Ascending aorta (tissue), 2 donors: ENCODE data around the gene LARP6. TPM values are rescaled to one million over a fixed set of nuclear protein-coding genes. Genes with fewer than 3 reads are reported as not detected.
A peak's percentile ranks its signal among the peaks of the same experiment; 100 is the strongest.

ENCODE experiments used
- DNase-seq, 2 donors: peaks; one replicate each; pipeline ENCODE4 v3.0.0-alpha.2; 2019; ENCODE audit warnings: low spot score in 2 of 2
- H3K27ac ChIP-seq, 2 donors: fragments of 200-600 bp; sonication (generic); one replicate each; pipeline ENCODE4 v1.5.1; 2016 to 2017; ENCODE audit warnings: mild to moderate bottlenecking in 1 of 2
- H3K27me3 ChIP-seq: fragments of 200-600 bp; sonication (generic); one replicate; pipeline ENCODE4 v1.5.1; 2017
- H3K36me3 ChIP-seq, 2 donors: fragments of 200-600 bp; sonication (generic); one replicate each; pipeline ENCODE4 v1.5.1; 2016
- H3K4me1 ChIP-seq, 2 donors: fragments of 200-600 bp; sonication (generic); one replicate each; pipeline ENCODE4 v1.5.1; 2016 to 2017; ENCODE audit warnings: mild to moderate bottlenecking in 1 of 2
- H3K4me3 ChIP-seq, 2 donors: fragments of 200-600 bp; sonication (generic); one replicate each; pipeline ENCODE4 v1.5.1; 2016 to 2017; ENCODE audit warnings: mild to moderate bottlenecking in 1 of 2
- H3K9me3 ChIP-seq, 2 donors: fragments of 200-600 bp; sonication (generic); one replicate each; pipeline ENCODE4 v1.5.1; 2016
- intact Hi-C: fragments of 100-400 bp; cut with DNase I; formaldehyde crosslinking; loops from one replicate; pipeline ENCODE4 v1.15.1; 2023
- total RNA-seq: library from RNA; depleted of rRNA; stranded (reverse); fragments of >200 nt; gene quantifications from one replicate; pipeline ENCODE4 v1.1.0, GENCODE V29; 2016
- TF ChIP-seq, protein P1 (sequence below), 3 experiments: fragments of 200-600 bp in 2 of 3; fragments of 450-650 bp in 1 of 3; sonication (generic) in 2 of 3; IDR thresholded peaks; one replicate each; pipeline ENCODE4 v1.5.1; 2016 to 2019; ENCODE audit warnings: antibody characterized with exemption in 3 of 3, mild to moderate bottlenecking in 1 of 3, moderate library complexity in 1 of 3

LARP6 gene
- total RNA-seq, 1 donor from 2014 or later = 18.7 TPM

GRCh38 chr15:70835415-70835814 lies 18.5 kb downstream of the LARP6 start:
- intact Hi-C loops = no loop called here
- no peaks in the 10 kb centered on the region for H3K9me3 ChIP-seq
- H3K4me3 ChIP-seq = no peak overlapping the region
- H3K36me3 ChIP-seq = peaks cover 20 to 35% of the 10 kb centered on the region in 2 donors
- peak in 1 of 2 donors; percentile 91 for DNase-seq
- H3K27ac ChIP-seq = peak overlapping the region; percentile 86 to 91
- H3K4me1 ChIP-seq = peaks cover 11 to 34% of the 10 kb centered on the region in 2 donors
- no peaks in the 10 kb centered on the region for H3K27me3 ChIP-seq
- TF ChIP-seq, protein P1, sequence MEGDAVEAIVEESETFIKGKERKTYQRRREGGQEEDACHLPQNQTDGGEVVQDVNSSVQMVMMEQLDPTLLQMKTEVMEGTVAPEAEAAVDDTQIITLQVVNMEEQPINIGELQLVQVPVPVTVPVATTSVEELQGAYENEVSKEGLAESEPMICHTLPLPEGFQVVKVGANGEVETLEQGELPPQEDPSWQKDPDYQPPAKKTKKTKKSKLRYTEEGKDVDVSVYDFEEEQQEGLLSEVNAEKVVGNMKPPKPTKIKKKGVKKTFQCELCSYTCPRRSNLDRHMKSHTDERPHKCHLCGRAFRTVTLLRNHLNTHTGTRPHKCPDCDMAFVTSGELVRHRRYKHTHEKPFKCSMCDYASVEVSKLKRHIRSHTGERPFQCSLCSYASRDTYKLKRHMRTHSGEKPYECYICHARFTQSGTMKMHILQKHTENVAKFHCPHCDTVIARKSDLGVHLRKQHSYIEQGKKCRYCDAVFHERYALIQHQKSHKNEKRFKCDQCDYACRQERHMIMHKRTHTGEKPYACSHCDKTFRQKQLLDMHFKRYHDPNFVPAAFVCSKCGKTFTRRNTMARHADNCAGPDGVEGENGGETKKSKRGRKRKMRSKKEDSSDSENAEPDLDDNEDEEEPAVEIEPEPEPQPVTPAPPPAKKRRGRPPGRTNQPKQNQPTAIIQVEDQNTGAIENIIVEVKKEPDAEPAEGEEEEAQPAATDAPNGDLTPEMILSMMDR (IDR thresholded peaks at IDR 0.05) = no peak

DNA sequence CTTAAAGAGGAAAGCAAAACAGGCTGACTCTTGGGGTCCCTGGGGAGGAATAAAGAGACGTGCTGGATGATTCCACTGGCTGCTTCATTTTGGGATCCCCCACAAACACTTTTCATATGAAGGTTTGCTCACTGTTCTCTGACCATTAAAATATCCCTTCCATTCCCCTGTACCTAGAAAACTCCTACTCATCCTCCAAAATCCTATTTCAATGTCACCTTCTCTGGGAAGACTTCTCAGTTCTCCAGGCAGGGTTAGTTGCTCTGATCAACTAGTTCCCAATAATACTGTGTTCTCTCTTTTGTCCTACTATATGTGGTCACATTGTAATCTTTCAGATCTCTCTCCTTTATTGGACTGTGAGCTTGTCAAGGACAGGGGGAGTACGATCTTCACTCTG lies 19.0 kb downstream of the LARP6 start:
- Histone ChIP-seq H3K36me3 (peaks cover 20 to 35% of the 10 kb centered on the region in 2 donors), H3K4me3 (no peak overlapping the region), H3K9me3 (no peaks in the 10 kb centered on the region), H3K4me1 (peaks cover 11 to 34% of the 10 kb centered on the region in 2 donors), H3K27me3 (no peaks in the 10 kb centered on the region), H3K27ac (peak overlapping the region; percentile 86 to 91)
- TF ChIP-seq, protein P1 (IDR thresholded peaks at IDR 0.05) = no peak
- intact Hi-C loops = loop anchor here (1.0 kb wide), 1 partner anchor 18 kb away; no protein-coding TSS in a partner anchor
- DNase-seq = no peak

GRCh38 chr15:70833861-70834765 lies 19.8 kb downstream of the LARP6 start:
- H3K27ac ChIP-seq = peak overlapping the region; percentile 86 to 91
- intact Hi-C loops = loop anchor here (1.0 kb wide), 1 partner anchor 19 kb away; no protein-coding TSS in a partner anchor
- H3K27me3 ChIP-seq = no peaks in the 10 kb centered on the region
- H3K9me3 ChIP-seq = no peaks in the 10 kb centered on the region
- TF ChIP-seq, protein P1 (IDR thresholded peaks at IDR 0.05) = no peak
- peak in 1 of 2 donors; percentile 65 for DNase-seq
- peaks cover 11 to 34% of the 10 kb centered on the region in 2 donors for H3K4me1 ChIP-seq
- peaks cover 20 to 35% of the 10 kb centered on the region in 2 donors for H3K36me3 ChIP-seq
- H3K4me3 ChIP-seq = no peak overlapping the region

- intact Hi-C loops = no loop called here
- Histone ChIP-seq H3K4me3 (no peak overlapping the region), H3K9me3 (no peaks in the 10 kb centered on the region), H3K27ac (peak overlapping the region; percentile 86 to 91), H3K27me3 (no peaks in the 10 kb centered on the region), H3K4me1 (peaks cover 11 to 34% of the 10 kb centered on the region in 2 donors), H3K36me3 (peaks cover 20 to 35% of the 10 kb centered on the region in 2 donors)
- no peak for DNase-seq
- TF ChIP-seq, protein P1 (IDR thresholded peaks at IDR 0.05) = no peak
Measured at GRCh38 chr15:70833422-70833821, 20.5 kb downstream of the LARP6 start.

- DNase-seq = peak in 1 of 2 donors; percentile 55
- Histone ChIP-seq H3K27ac (no peak overlapping the region), H3K4me1 (peaks cover 11 to 34% of the 10 kb centered on the region in 2 donors), H3K27me3 (no peaks in the 10 kb centered on the region), H3K9me3 (no peaks in the 10 kb centered on the region), H3K4me3 (no peak overlapping the region), H3K36me3 (peaks cover 20 to 35% of the 10 kb centered on the region in 2 donors)
- TF ChIP-seq, protein P1 (IDR thresholded peaks at IDR 0.05) = no peak
- intact Hi-C loops = no loop called here
Measured at GRCh38 chr15:70832176-70832575, 21.8 kb downstream of the LARP6 start.
